B cell (primary cell): ENCODE measurements around the gene CST9. TPM values are rescaled to one million over a fixed set of nuclear protein-coding genes. Genes with fewer than 3 reads are reported as not detected.

Source experiments
- ATAC-seq: fragments of 200-7000 bp; cut with Tn5 transposase; one replicate; pipeline ENCODE4 v1.10.0; 2021; ENCODE audit warnings: low read depth, mild to moderate bottlenecking, moderate number of reproducible peaks, moderate library complexity
- CTCF ChIA-PET: fragments of 350-600 bp; sonication (Branson Sonifier 250); formaldehyde crosslinking; loops from one replicate; lab custom pipeline; 2021; ENCODE audit warnings: antibody characterized with exemption, inconsistent platforms; lab: Charles Lee
- POLR2A ChIA-PET: fragments of 350-600 bp; sonication (Branson Sonifier 250); formaldehyde crosslinking; loops from one replicate; lab custom pipeline; 2021; ENCODE audit warnings: antibody characterized with exemption; lab: Charles Lee
- DNase-seq: peaks from one replicate; pipeline ENCODE4 v3.0.0; 2013
- H2AFZ ChIP-seq: 2 replicates; pipeline ENCODE4 v1.6.1; 2012; ENCODE audit warnings: mild to moderate bottlenecking, low read depth, low read length; ENCODE audit not compliant: insufficient read depth, poor library complexity, severe bottlenecking
- H3K27ac ChIP-seq, 2 donors: 1 replicate in 1 of 2; 2 replicates in 1 of 2; pipeline ENCODE4 v1.5.1; 2012 to 2013; ENCODE audit warnings: low read length in 2 of 2, mild to moderate bottlenecking in 2 of 2, moderate library complexity in 1 of 2
- H3K27me3 ChIP-seq, 4 experiments: fragments of 200-600 bp in 1 of 4; sonication (generic) in 1 of 4; replicated peaks in 1 of 4; 1 replicate in 2 of 4; 2 replicates in 2 of 4; pipeline versions ENCODE4 v1.6.1 to v1.7.0; 2013 to 2016; ENCODE audit warnings: low read length in 3 of 4, mild to moderate bottlenecking in 2 of 4, mixed read lengths in 1 of 4, moderate library complexity in 1 of 4; ENCODE audit not compliant: insufficient read depth in 4 of 4, control insufficient read depth in 3 of 4; ENCODE audit errors: control extremely low read depth in 1 of 4
- H3K36me3 ChIP-seq, 2 experiments: replicated peaks in 1 of 2; 1 replicate in 1 of 2; 2 replicates in 1 of 2; pipeline versions ENCODE4 v1.6.1 to v1.7.1; 2013; ENCODE audit warnings: low read length in 1 of 2; ENCODE audit not compliant: insufficient read depth in 2 of 2, control insufficient read depth in 1 of 2; ENCODE audit errors: control extremely low read depth in 1 of 2, extremely low read depth in 1 of 2
- H3K4me1 ChIP-seq, 2 donors: fragments of 200-600 bp in 1 of 2; sonication (generic) in 1 of 2; 1 replicate in 1 of 2; 2 replicates in 1 of 2; pipeline versions ENCODE4 v1.5.1 to v1.6.1; 2013 to 2017; ENCODE audit warnings: low read length in 2 of 2; ENCODE audit not compliant: control insufficient read depth in 2 of 2, insufficient read depth in 2 of 2
- H3K4me2 ChIP-seq: replicated peaks from 2 replicates; pipeline ENCODE3; 2012; ENCODE audit warnings: mild to moderate bottlenecking, low read depth, low read length; ENCODE audit not compliant: poor library complexity, severe bottlenecking
- H3K4me3 ChIP-seq, 5 experiments: fragments of 200-600 bp in 1 of 5; sonication (generic) in 1 of 5; 1 replicate in 3 of 5; 2 replicates in 2 of 5; pipeline versions ENCODE4 v1.5.1 to v1.7.0; 2011 to 2016; ENCODE audit warnings: low read length in 4 of 5, mild to moderate bottlenecking in 4 of 5, low read depth in 2 of 5, control low read depth in 1 of 5, moderate library complexity in 1 of 5; ENCODE audit not compliant: insufficient read depth in 1 of 5; ENCODE audit errors: control extremely low read depth in 1 of 5, extremely low read depth in 1 of 5
- H3K79me2 ChIP-seq: fragments of 200-600 bp; sonication (generic); one replicate; pipeline ENCODE4 v1.6.0; 2016; ENCODE audit warnings: low read length; ENCODE audit not compliant: control insufficient read depth, insufficient read depth
- H3K9ac ChIP-seq: fragments of 200-600 bp; sonication (generic); 2 replicates; pipeline ENCODE4 v1.6.1; 2017; ENCODE audit warnings: mild to moderate bottlenecking, low read length, moderate library complexity
- H3K9me3 ChIP-seq, 3 donors: one replicate each; pipeline versions ENCODE4 v1.6.1 to v1.7.1; 2013; ENCODE audit warnings: low read length in 2 of 3; ENCODE audit not compliant: control insufficient read depth in 2 of 3, insufficient read depth in 1 of 3; ENCODE audit errors: control extremely low read depth in 1 of 3
- H4K20me1 ChIP-seq: 2 replicates; pipeline ENCODE4 v1.6.0; 2012; ENCODE audit warnings: mild to moderate bottlenecking, low read length; ENCODE audit not compliant: insufficient read depth, control insufficient read depth, poor library complexity, severe bottlenecking
- H3K27ac Mint-ChIP-seq: one replicate; pipeline ENCODE4 v1.8.0; 2021; ENCODE audit warnings: mixed read lengths
- H3K27me3 Mint-ChIP-seq: one replicate; pipeline ENCODE4 v1.8.0; 2021; ENCODE audit warnings: mixed read lengths
- H3K4me1 Mint-ChIP-seq: one replicate; pipeline ENCODE4 v1.8.0; 2021; ENCODE audit warnings: mixed read lengths
- H3K4me3 Mint-ChIP-seq: one replicate; pipeline ENCODE4 v1.8.0; 2021; ENCODE audit warnings: mixed read lengths
- H3K9me3 Mint-ChIP-seq: one replicate; pipeline ENCODE4 v1.8.0; 2022; ENCODE audit warnings: mixed read lengths; ENCODE audit not compliant: insufficient read depth
- EZH2 ChIP-seq: IDR thresholded peaks from 2 replicates; pipeline ENCODE4 v1.6.1; 2012; ENCODE audit warnings: borderline replicate concordance, low read depth, mild to moderate bottlenecking, moderate library complexity, low read length; ENCODE audit not compliant: insufficient read depth, poor library complexity, severe bottlenecking
- WGBS: methylation state at CpG from one replicate; pipeline ENCODE4 v1.1.5; 2013; ENCODE audit warnings: missing lambda C conversion rate; ENCODE audit not compliant: insufficient coverage; 5-methylcytosine and 5-hydroxymethylcytosine counted together
- intact Hi-C: fragments of 100-400 bp; cut with micrococcal nuclease; formaldehyde crosslinking; loops from one replicate; pipeline ENCODE4 v1.10.0; 2022
- polyA plus RNA-seq: library from polyadenylated mRNA; depleted of rRNA; stranded (reverse); fragments of >200 nt; gene quantifications from 2 replicates; pipeline ENCODE4 v1.2.3, GENCODE V29; 2012
- total RNA-seq, 2 donors: library from RNA; stranded (reverse); fragments of 120-200 nt in 1 of 2; gene quantifications; 1 replicate in 1 of 2; 2 replicates in 1 of 2; pipeline versions ENCODE4 v1.2.3 to v1.2.4, GENCODE V29; 2013 to 2022
- TF ChIP-seq, protein P1 (sequence below): fragments of 200-600 bp; IDR thresholded peaks from one replicate; pipeline ENCODE4 v1.8.0; 2022; ENCODE audit warnings: antibody characterized with exemption, mild to moderate bottlenecking

CST9 gene
- total and polyA plus RNA-seq, 2 donors (not counting 1 experiment from before 2014, with no cell fraction given) = not detected

DNA sequence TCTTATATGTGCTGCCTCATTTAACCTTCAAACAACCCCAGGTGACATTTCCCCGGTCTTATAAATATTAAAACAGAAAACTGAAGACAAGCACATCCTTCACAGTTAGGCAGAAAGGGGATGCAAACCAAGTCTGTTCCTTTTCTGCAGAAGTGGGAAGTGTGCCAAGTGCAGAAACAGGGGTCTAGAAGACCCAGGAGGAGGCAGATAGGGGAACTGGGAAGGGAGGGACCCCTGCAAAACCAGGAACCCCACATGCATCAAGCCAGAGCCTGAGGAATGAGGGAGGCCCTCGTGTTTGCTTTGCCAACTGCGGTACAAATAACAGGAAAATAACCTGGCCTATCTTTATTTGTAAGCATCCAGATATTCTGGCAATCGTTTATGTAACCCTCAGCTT lies 49.0 kb upstream of the CST9 start:
- peaks cover 6% of the 10 kb centered on the region for H3K4me1 Mint-ChIP-seq
- WGBS = no CpG with 5 or more reads among the region's 4 CpGs
- H3K27ac Mint-ChIP-seq = no peak overlapping the region
- no peaks in the 10 kb centered on the region for H3K9me3 Mint-ChIP-seq
- intact Hi-C loops = no loop called here
- no peak for DNase-seq
- H3K79me2 ChIP-seq = no peaks in the 10 kb centered on the region
- H3K9me3 ChIP-seq = no peaks in the 10 kb centered on the region
- H3K27me3 Mint-ChIP-seq = peaks cover 17% of the 10 kb centered on the region
- H3K36me3 ChIP-seq = no peaks in the 10 kb centered on the region
- no peak for TF ChIP-seq EZH2
- TF ChIP-seq, protein P1, sequence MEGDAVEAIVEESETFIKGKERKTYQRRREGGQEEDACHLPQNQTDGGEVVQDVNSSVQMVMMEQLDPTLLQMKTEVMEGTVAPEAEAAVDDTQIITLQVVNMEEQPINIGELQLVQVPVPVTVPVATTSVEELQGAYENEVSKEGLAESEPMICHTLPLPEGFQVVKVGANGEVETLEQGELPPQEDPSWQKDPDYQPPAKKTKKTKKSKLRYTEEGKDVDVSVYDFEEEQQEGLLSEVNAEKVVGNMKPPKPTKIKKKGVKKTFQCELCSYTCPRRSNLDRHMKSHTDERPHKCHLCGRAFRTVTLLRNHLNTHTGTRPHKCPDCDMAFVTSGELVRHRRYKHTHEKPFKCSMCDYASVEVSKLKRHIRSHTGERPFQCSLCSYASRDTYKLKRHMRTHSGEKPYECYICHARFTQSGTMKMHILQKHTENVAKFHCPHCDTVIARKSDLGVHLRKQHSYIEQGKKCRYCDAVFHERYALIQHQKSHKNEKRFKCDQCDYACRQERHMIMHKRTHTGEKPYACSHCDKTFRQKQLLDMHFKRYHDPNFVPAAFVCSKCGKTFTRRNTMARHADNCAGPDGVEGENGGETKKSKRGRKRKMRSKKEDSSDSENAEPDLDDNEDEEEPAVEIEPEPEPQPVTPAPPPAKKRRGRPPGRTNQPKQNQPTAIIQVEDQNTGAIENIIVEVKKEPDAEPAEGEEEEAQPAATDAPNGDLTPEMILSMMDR = no peak
- no peak overlapping the region for H3K4me2 ChIP-seq
- no peak overlapping the region for H3K4me3 Mint-ChIP-seq
- H3K4me3 ChIP-seq = no peak overlapping the region
- no peak overlapping the region for H3K27ac ChIP-seq
- POLR2A ChIA-PET = no interaction called here
- ATAC-seq = no peak
- H3K27me3 ChIP-seq = no peaks in the 10 kb centered on the region
- CTCF ChIA-PET = interaction anchor here (1.5 kb wide), 1 partner anchor 9 kb away, joined by 3 read pairs; no protein-coding TSS in a partner anchor
- no peak overlapping the region for H3K9ac ChIP-seq
- H3K4me1 ChIP-seq = peaks cover 5 to 11% of the 10 kb centered on the region in 2 donors
- H4K20me1 ChIP-seq = no peaks in the 10 kb centered on the region
- no peak overlapping the region for H2AFZ ChIP-seq

DNA sequence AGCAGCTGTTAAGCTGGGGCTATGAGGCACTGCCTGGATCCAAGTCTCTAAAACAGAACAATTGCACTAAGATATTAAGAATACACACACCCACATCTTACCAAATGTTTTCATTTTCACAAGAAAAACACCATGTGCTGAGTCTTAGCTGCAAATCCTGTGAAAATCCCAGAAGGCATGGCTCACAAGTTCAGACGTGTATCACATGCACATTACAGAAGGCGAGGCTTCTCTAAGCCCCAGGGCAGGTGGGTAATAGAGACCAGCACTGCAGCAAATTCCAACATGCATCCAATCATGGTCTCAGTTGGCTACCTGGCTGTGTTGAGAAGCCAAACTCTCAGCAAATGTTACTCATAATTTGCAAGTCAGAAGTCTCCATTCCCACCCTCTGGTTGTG lies 48.3 kb upstream of the CST9 start:
- Histone ChIP-seq H3K4me1 (peaks cover 5 to 11% of the 10 kb centered on the region in 2 donors), H3K27ac (no peak overlapping the region), H2AFZ (no peak overlapping the region), H3K9me3 (no peaks in the 10 kb centered on the region), H3K36me3 (no peaks in the 10 kb centered on the region), H3K9ac (no peak overlapping the region), H3K4me3 (no peak overlapping the region), H3K79me2 (no peaks in the 10 kb centered on the region), H3K27me3 (no peaks in the 10 kb centered on the region), H4K20me1 (no peaks in the 10 kb centered on the region), H3K4me2 (no peak overlapping the region)
- H3K4me1 Mint-ChIP-seq = peaks cover 6% of the 10 kb centered on the region
- intact Hi-C loops = no loop called here
- no peak overlapping the region for H3K4me3 Mint-ChIP-seq
- peaks cover 17% of the 10 kb centered on the region for H3K27me3 Mint-ChIP-seq
- no peak overlapping the region for H3K27ac Mint-ChIP-seq
- H3K9me3 Mint-ChIP-seq = no peaks in the 10 kb centered on the region
- ATAC-seq (no peak), DNase-seq (no peak)
- 86% methylated on average over 2 of the region's 2 CpGs for WGBS
- ChIA-PET CTCF (interaction anchor here (1.5 kb wide), 1 partner anchor 9 kb away, joined by 3 read pairs; no protein-coding TSS in a partner anchor), POLR2A (no interaction called here)
- no peak for TF ChIP-seq EZH2
- TF ChIP-seq, protein P1 = no peak
